GM23338 (cell line): ENCODE measurements around the gene CCNQ.

Experiments
- CREB1 ChIP-seq: fragments of 250-450 bp; sonication (Bioruptor Pico); IDR thresholded peaks from 2 replicates; pipeline ENCODE4 v1.5.0; 2020; ENCODE audit warnings: low read depth, mild to moderate bottlenecking, moderate library complexity
- CTCF ChIP-seq, 2 experiments: fragments of 200-600 bp in 1 of 2; sonication (generic) in 1 of 2; conservative IDR thresholded peaks; 2 replicates each; pipeline versions ENCODE4 v1.5.1 to v1.6.1; 2016 to 2017; ENCODE audit warnings: antibody characterized with exemption in 2 of 2, low read depth in 2 of 2, mild to moderate bottlenecking in 2 of 2, moderate library complexity in 1 of 2
- EZH2 ChIP-seq: fragments of 200-600 bp; sonication (generic); IDR thresholded peaks from one replicate; pipeline ENCODE4 v1.8.0; 2017; ENCODE audit warnings: antibody characterized with exemption, mild to moderate bottlenecking, low read depth; ENCODE audit not compliant: unreplicated experiment
- EZH2phosphoT487 ChIP-seq: fragments of 200-600 bp; sonication (generic); IDR thresholded peaks from one replicate; pipeline ENCODE4 v1.8.1; 2018; ENCODE audit warnings: antibody characterized with exemption; ENCODE audit not compliant: unreplicated experiment
- POLR2AphosphoS5 ChIP-seq: IDR thresholded peaks from 2 replicates; pipeline ENCODE4 v1.6.1; 2016; ENCODE audit warnings: antibody characterized with exemption, low read depth
- REST ChIP-seq: IDR thresholded peaks from one replicate; pipeline ENCODE4 v1.6.1; 2018; ENCODE audit warnings: antibody characterized with exemption; ENCODE audit not compliant: unreplicated experiment
- STAT1 ChIP-seq: IDR thresholded peaks from one replicate; pipeline ENCODE4 v1.6.1; 2016; ENCODE audit warnings: antibody characterized with exemption; ENCODE audit not compliant: unreplicated experiment

- no peak for TF ChIP-seq CREB1 (CRISPR knock-in tag)
- no peak for TF ChIP-seq CTCF (conservative IDR thresholded peaks at IDR 0.05; ENCODE audit: low read depth in 2 of 2)
- no peak for TF ChIP-seq REST
- TF ChIP-seq POLR2AphosphoS5 = no peak
- no peak for TF ChIP-seq EZH2
- TF ChIP-seq EZH2phosphoT487 = no peak
- TF ChIP-seq STAT1 = no peak
Measured at GRCh38 chrX:153588021-153588781, 10.7 kb downstream of the CCNQ start.
